BJ (cell line): ENCODE measurements around the gene RSPO3. TPM values are rescaled to one million over a fixed set of nuclear protein-coding genes. Genes with fewer than 3 reads are reported as not detected.

ENCODE experiments used
- CTCF ChIA-PET: fragments of 350-600 bp; formaldehyde crosslinking; extraction: SDS; loops from one replicate; lab custom pipeline; 2021; ENCODE audit warnings: antibody characterized with exemption, inconsistent platforms; lab: Yijun Ruan, JAX
- POLR2A ChIA-PET: fragments of 300-600 bp; sonication (Branson Sonifier 250); formaldehyde crosslinking; extraction: SDS; loops from one replicate; lab custom pipeline; 2021; ENCODE audit warnings: antibody characterized with exemption; lab: Charles Lee
- DNase-seq: peaks from one replicate; pipeline ENCODE4 v3.0.0-alpha.2; 2011; ENCODE audit warnings: low read depth
- H3K27me3 ChIP-seq: 2 replicates; pipeline ENCODE4 v1.6.0; 2011; ENCODE audit warnings: low read length; ENCODE audit not compliant: control insufficient read depth, insufficient read depth
- H3K36me3 ChIP-seq: 2 replicates; pipeline ENCODE4 v1.5.1; 2011; ENCODE audit warnings: low read length; ENCODE audit not compliant: control insufficient read depth, insufficient read depth
- H3K4me3 ChIP-seq: 2 replicates; pipeline ENCODE4 v1.5.1; 2011; ENCODE audit warnings: low read depth, mild to moderate bottlenecking, control low read depth, low read length
- polyA plus RNA-seq: library from polyadenylated mRNA; depleted of rRNA; stranded (reverse); fragments of >200 nt; gene quantifications from 2 replicates; pipeline ENCODE4 v1.2.3, GENCODE V29; 2011
- TF ChIP-seq, protein P1 (sequence below): IDR thresholded peaks from 2 replicates; pipeline ENCODE4 v1.5.1; 2011; ENCODE audit warnings: low read depth, mild to moderate bottlenecking, control low read depth, inconsistent platforms, low read length, moderate library complexity; ENCODE audit not compliant: insufficient read depth

The RSPO3 gene
- polyA plus RNA-seq, 1 experiment: not detected

DNA sequence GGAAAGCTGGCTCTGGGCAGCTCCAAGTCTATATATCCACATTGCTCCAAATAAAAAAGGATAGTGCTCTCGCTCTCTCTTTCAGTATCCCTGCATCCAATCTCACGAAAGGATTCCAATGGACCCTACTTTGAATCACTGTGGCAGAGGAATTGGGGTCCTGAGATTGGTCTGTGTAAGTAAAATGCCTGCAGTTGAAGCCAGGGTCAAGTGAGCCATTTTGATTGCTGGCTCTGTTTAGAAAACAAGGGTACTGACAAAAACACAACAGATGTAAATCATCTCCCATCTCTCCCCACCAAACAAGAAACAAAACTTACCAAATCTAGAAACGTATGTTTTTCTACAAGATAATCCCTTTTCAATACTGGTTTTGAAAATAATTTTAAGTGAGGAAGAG lies 45.6 kb downstream of the RSPO3 start:
- ChIA-PET POLR2A (no interaction called here), CTCF (interaction anchor here (0.6 kb wide), 1 partner anchor 17 kb away, joined by 3 read pairs; no protein-coding TSS in a partner anchor)
- Histone ChIP-seq H3K36me3 (no peaks in the 10 kb centered on the region), H3K27me3 (peaks cover 2% of the 10 kb centered on the region; the same call in 1 of the 2 replicates), H3K4me3 (no peak overlapping the region)
- no peak for DNase-seq
- TF ChIP-seq, protein P1, sequence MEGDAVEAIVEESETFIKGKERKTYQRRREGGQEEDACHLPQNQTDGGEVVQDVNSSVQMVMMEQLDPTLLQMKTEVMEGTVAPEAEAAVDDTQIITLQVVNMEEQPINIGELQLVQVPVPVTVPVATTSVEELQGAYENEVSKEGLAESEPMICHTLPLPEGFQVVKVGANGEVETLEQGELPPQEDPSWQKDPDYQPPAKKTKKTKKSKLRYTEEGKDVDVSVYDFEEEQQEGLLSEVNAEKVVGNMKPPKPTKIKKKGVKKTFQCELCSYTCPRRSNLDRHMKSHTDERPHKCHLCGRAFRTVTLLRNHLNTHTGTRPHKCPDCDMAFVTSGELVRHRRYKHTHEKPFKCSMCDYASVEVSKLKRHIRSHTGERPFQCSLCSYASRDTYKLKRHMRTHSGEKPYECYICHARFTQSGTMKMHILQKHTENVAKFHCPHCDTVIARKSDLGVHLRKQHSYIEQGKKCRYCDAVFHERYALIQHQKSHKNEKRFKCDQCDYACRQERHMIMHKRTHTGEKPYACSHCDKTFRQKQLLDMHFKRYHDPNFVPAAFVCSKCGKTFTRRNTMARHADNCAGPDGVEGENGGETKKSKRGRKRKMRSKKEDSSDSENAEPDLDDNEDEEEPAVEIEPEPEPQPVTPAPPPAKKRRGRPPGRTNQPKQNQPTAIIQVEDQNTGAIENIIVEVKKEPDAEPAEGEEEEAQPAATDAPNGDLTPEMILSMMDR: no peak

DNA sequence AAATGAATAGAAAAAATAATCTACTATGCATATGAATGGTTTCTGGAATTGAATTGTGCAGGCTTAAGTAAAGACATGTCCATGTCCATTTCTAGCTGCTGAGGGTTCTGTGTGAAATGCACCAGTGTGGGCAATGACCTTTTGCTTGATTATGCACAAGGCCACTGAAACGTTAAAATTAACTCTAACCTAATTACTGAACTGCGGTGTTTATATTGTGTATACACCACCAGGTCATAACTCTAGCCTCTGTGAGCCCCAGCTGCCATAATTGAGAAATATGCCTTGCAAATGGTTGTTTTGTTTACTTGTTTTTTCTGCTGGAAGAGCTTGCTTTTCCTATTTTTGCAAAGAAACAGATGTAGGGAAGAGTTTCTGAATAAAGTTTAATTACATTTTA lies 46.1 kb downstream of the RSPO3 start:
- ChIA-PET POLR2A (no interaction called here), CTCF (interaction anchor here (0.6 kb wide), 1 partner anchor 17 kb away, joined by 3 read pairs; no protein-coding TSS in a partner anchor)
- no peaks in the 10 kb centered on the region for H3K36me3 ChIP-seq
- DNase-seq: no peak
- peaks cover 2% of the 10 kb centered on the region; the same call in 1 of the 2 replicates for H3K27me3 ChIP-seq
- H3K4me3 ChIP-seq: no peak overlapping the region
- TF ChIP-seq, protein P1: no peak

DNA sequence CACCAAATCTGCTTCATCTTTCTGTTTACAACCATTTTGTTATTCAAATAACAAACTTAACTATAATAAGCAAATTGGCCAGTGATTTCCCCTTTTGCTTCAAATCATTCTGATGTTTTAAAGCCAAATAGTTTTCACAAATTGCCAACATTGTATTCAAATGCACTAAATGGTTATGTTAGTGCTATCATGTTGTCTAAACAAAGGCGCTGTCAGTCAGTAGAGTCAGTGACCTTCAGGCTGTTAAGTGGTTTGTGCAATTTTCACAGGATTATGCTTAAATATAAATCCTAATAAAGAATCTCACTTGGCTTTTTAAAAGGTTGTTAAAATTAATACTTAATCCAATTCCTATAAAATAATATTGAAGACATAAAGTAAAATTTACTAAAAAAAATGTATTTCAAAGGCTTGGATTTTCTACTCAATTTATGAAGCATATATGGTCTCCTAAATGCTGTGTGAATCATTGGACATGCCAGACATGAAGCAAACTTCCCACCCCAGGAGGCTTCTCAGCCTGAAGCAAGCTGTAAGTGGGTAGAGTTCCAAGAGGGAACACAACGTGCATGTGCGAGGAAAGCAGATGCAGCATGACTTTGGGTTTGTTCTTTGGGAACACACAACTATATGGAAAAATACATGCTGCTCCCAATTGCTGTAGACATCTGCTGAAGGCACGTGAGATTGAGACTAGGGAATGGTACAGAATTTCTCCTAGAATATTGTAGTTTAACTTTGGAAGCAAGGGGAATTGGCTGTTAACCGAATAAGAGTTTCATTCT lies 54.9 kb downstream of the RSPO3 start:
- no peaks in the 10 kb centered on the region; the same call in 1 of the 2 replicates for H3K27me3 ChIP-seq
- ChIA-PET CTCF (no interaction called here), POLR2A (no interaction called here)
- no peak for DNase-seq
- no peak overlapping the region for H3K4me3 ChIP-seq
- no peaks in the 10 kb centered on the region for H3K36me3 ChIP-seq
- TF ChIP-seq, protein P1: no peak

DNA sequence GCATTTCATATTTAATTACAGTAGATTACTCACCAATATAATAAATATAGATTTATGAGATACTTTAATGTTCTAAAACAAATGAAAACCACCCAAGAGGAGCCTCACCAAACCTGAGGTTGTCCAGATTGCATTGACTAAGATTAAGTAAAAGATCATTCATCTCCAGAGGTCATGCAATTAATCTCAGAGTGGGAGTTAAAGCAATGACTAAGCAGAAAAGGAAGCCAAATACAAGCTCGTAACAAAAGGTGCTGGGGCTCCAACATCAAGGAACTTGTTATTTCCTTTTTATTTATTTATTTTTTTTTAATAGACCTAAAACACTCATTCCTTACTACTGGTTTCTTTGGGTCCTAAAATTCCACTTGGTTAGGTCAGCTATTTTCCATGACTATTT lies 57.7 kb downstream of the RSPO3 start:
- H3K4me3 ChIP-seq: no peak overlapping the region
- H3K27me3 ChIP-seq: no peaks in the 10 kb centered on the region; the same call in 1 of the 2 replicates
- TF ChIP-seq, protein P1: no peak
- CTCF ChIA-PET: interaction anchor here (1.3 kb wide), 2 partner anchors 11 to 14 kb away, joined by 4 read pairs; no protein-coding TSS in a partner anchor
- POLR2A ChIA-PET: no interaction called here
- peak; percentile 34 for DNase-seq
- H3K36me3 ChIP-seq: no peaks in the 10 kb centered on the region
